Aorta (tissue), 5 donors: Measurements from ENCODE around the gene SHISAL1. TPM values are rescaled to one million over a fixed set of nuclear protein-coding genes. Genes with fewer than 3 reads are reported as not detected.

Experiments
- ATAC-seq: fragments of 200-7000 bp; cut with Tn5 transposase; one replicate; pipeline ENCODE4 v1.9.1; 2022; ENCODE audit warnings: moderate library complexity; ENCODE audit not compliant: low FRiP score
- DNase-seq, 2 donors: peaks; one replicate each; pipeline ENCODE4 v3.0.0-alpha.2; 2020
- H3K27ac ChIP-seq, 2 donors: one replicate each; pipeline ENCODE4 v1.5.1; 2013; ENCODE audit warnings: low read length in 2 of 2, mild to moderate bottlenecking in 2 of 2, moderate library complexity in 2 of 2, control low read depth in 1 of 2, inconsistent platforms in 1 of 2, low read depth in 1 of 2
- H3K27me3 ChIP-seq, 2 donors: one replicate each; pipeline ENCODE4 v1.6.1; 2013; ENCODE audit warnings: control low read depth in 1 of 2, low read length in 1 of 2, mild to moderate bottlenecking in 1 of 2, moderate library complexity in 1 of 2; ENCODE audit not compliant: insufficient read depth in 2 of 2, control insufficient read depth in 1 of 2
- H3K36me3 ChIP-seq, 2 donors: one replicate each; pipeline ENCODE4 v1.6.1; 2013; ENCODE audit warnings: control low read depth in 1 of 2, low read length in 1 of 2, mild to moderate bottlenecking in 1 of 2; ENCODE audit not compliant: insufficient read depth in 2 of 2, control insufficient read depth in 1 of 2
- H3K4me1 ChIP-seq, 2 donors: one replicate each; pipeline ENCODE4 v1.6.1; 2013; ENCODE audit warnings: low read length in 2 of 2, control low read depth in 1 of 2, mild to moderate bottlenecking in 1 of 2, moderate library complexity in 1 of 2; ENCODE audit not compliant: insufficient read depth in 2 of 2, control insufficient read depth in 1 of 2
- H3K4me3 ChIP-seq, 2 donors: one replicate each; pipeline ENCODE4 v1.5.1; 2013; ENCODE audit warnings: low read length in 2 of 2, control low read depth in 1 of 2, mild to moderate bottlenecking in 1 of 2
- H3K9me3 ChIP-seq: one replicate; pipeline ENCODE4 v1.6.1; 2013; ENCODE audit warnings: mild to moderate bottlenecking, low read length; ENCODE audit not compliant: control insufficient read depth
- WGBS, 2 donors: extraction: QIAGEN DNeasy Blood & Tissue Kit; methylation state at CpG; one replicate each; pipeline ENCODE4 v1.1.7; 2013; 5-methylcytosine and 5-hydroxymethylcytosine counted together
- intact Hi-C, 2 donors: fragments of 100-400 bp; cut with DNase I; formaldehyde crosslinking; loops; one replicate each; pipeline versions ENCODE4 v1.14.2 to v1.15.0; 2022
- polyA plus RNA-seq, 2 donors: library from polyadenylated mRNA; stranded (reverse); fragments of 200-250 nt; gene quantifications; one replicate each; pipeline ENCODE4 v1.2.3, GENCODE V29; 2013
- total RNA-seq, 2 donors: library from RNA; stranded (reverse); fragmentation: NEBNext Ultra II Directional; extraction: Animal tissue kit (Norgen Biotek cat#: 25700); gene quantifications; one replicate each; pipeline ENCODE4 v1.2.1, GENCODE V29; 2021
- donor health status: healthy with polysubstance abuse.
- donor health status: Bipolar disorder and iron deficiency.
- donor health status: DM: no; HTN: no; CAD: no.
- donor health status: DM: no; HTN: no; CAD: no.
- donor health status: DM: yes; HTN: yes; CAD: no.

Gene SHISAL1
- total and polyA plus RNA-seq, 4 donors = 0.25 to 3.5 (median 1.7) TPM

DNA sequence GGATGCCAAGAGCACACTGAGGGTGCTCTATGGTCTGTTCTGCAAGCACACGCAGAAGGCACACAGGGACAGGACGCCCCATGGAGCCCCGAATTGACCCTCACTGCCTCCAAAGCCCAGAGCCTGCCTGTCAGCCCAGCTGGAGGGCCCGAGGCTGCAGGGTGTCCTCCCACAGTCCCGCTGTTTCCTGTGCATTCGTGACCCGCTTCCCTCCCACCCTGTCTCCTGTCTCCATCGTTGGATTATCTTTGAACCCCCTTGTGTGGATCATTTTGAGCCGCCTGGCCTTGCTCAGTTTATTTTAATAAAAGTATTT lies 106.5 kb downstream of the SHISAL1 start:
- H3K9me3 ChIP-seq = no peaks in the 10 kb centered on the region
- H3K27me3 ChIP-seq = no peaks in the 10 kb centered on the region
- H3K4me3 ChIP-seq = no peak overlapping the region
- no peak for ATAC-seq
- no peak for DNase-seq
- no peaks in the 10 kb centered on the region for H3K4me1 ChIP-seq
- no peak overlapping the region for H3K27ac ChIP-seq
- no peaks in the 10 kb centered on the region for H3K36me3 ChIP-seq
- intact Hi-C loops = no loop called here
- WGBS, 2 donors = 92 to 96% methylated on average over 9 of the region's 9 CpGs

DNA sequence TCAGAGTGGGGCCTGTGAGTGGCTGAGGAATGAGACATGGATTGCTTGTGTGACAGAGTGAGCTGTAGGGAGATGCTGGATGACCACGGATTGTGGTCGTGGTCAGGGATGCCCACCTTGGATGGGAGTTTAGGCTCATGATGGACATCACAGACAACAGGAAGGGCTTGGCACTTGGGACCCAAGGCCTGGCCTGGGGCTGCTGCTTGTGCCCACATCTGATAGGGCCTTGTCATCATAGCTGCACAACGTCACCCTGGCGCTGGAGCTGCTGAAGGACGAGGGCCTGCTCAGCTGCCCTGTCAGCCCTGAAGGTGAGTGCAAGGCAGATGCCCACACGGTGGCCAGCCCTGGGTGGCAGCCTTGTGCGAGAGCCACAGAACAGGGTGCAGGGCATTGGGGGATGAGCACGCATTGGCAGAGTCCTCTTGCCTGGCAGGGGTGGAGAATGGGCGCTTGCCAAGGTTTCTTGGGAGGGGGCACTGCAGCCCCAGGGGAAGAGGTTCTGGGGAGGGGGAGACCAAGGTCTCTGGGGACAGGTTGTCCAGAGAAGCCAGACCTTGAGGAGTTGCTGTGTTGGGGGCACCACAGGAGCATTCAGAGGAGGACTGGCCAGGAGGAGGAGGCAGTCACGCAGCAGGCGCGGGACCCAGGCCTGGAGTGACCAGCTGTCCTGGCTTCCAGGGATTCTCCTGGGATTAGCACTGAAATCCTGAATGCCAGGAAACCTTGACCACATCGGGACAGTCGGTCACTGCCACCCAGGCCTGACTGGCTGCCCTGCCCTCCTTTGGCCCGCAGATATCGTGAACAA lies 107.0 kb downstream of the SHISAL1 start:
- 92 to 99% methylated on average over 16 of the region's 16 CpGs for WGBS, 2 donors
- Histone ChIP-seq H3K9me3 (no peaks in the 10 kb centered on the region), H3K27ac (no peak overlapping the region), H3K4me3 (no peak overlapping the region), H3K4me1 (no peaks in the 10 kb centered on the region), H3K36me3 (no peaks in the 10 kb centered on the region), H3K27me3 (no peaks in the 10 kb centered on the region)
- DNase-seq (peak in 1 of 2 donors; percentile 58), ATAC-seq (no peak)
- intact Hi-C loops = no loop called here

DNA sequence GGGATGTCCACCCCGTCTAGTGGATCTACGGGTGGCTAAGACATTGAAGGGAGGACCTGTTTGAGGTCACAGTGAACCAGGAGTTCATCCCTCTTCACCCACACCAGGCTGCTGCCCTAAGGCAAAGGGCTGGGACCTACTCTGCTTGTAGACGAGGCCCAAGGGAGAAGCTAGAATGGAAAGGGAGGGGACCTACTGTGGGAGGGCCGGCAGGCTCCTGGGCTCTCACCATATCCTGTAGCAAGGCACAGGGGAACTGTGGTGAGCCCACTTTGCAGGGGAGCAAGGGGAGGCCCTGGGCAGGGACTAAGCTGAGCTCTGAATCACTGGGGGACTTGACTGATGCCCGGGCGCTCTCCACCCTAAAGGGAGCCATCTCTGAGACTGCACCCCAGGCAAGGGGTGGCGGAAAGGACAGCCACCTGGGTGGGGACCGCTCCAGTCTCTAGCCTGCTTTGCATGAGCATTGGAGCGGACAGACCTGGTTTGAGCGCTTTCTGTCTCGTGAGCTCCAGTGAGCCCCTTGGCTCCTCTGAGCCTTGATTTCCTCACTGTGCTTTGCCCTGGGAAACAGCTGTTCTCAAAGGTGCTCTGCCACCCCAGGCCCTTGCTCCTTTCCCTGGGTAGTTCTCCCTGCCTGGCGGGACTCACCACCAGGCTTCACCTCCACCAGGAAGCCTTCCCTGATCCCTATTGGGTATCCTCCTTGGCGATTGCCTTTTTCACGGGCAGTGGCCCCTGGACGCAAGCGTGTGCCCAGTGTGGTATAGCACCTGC lies 107.8 kb downstream of the SHISAL1 start:
- DNase-seq (no peak), ATAC-seq (no peak)
- Histone ChIP-seq H3K9me3 (no peaks in the 10 kb centered on the region), H3K4me3 (no peak overlapping the region), H3K36me3 (no peaks in the 10 kb centered on the region), H3K27me3 (no peaks in the 10 kb centered on the region), H3K4me1 (no peaks in the 10 kb centered on the region), H3K27ac (no peak overlapping the region)
- 92 to 95% methylated on average over 16 of the region's 16 CpGs for WGBS, 2 donors
- intact Hi-C loops = no loop called here

DNA sequence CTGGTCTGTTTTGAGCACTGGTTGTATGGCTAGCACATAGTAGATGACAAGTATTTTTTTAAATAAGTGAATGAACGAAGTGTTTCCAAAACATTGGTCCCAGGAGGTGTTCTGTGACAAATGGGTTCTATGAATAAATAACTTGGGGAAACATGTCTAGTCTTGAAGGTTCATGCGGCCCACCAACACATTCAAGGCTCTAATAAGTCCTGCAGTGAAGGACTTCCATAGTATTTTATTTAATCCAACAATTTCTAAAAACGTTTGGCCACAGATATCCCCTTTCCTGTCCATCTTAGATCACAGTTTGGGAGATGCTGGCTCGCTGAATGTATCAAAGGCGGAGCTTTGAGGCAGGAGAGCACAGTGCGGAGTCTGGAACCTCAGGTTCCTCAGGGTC lies 109.5 kb downstream of the SHISAL1 start:
- WGBS, 2 donors = 58 to 77% methylated on average over 6 of the region's 6 CpGs
- Histone ChIP-seq H3K27me3 (no peaks in the 10 kb centered on the region), H3K27ac (no peak overlapping the region)

DNA sequence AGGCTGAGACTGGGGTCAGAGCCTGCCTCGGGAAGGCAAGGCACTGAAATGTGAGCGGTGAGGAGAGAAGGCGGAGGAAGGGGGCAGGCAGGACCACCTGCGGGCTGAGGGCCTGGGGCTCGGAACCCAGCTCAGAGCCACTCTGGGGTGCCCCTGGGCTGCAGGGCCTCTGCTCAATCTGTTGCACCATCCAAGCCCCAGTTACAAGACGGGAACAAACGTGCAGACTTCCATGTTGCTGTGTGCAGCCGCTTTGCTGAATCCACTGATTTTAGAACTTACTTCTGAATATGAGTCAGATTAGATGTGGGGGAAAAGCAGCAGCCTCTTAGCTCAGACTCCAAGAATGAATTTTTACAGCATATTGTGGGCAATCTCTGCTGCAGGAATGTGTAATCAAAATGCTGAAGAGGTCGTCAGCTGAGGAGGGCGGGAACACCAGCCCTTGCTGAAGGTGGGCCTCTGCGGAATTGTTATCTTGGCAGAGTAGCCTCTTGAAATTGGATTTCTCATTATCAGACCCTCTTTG lies 110.4 kb downstream of the SHISAL1 start:
- DNase-seq (peak in 1 of 2 donors; percentile 39), ATAC-seq (no peak)
- 43 to 51% methylated on average over 11 of the region's 11 CpGs for WGBS, 2 donors

More for the DNA sequence above, 109.5 kb downstream of the SHISAL1 start:
- Histone ChIP-seq H3K36me3 (no peaks in the 10 kb centered on the region), H3K4me1 (no peaks in the 10 kb centered on the region), H3K9me3 (no peaks in the 10 kb centered on the region), H3K4me3 (no peak overlapping the region)
- ATAC-seq = no peak
- no peak for DNase-seq
- intact Hi-C loops = no loop called here

DNA sequence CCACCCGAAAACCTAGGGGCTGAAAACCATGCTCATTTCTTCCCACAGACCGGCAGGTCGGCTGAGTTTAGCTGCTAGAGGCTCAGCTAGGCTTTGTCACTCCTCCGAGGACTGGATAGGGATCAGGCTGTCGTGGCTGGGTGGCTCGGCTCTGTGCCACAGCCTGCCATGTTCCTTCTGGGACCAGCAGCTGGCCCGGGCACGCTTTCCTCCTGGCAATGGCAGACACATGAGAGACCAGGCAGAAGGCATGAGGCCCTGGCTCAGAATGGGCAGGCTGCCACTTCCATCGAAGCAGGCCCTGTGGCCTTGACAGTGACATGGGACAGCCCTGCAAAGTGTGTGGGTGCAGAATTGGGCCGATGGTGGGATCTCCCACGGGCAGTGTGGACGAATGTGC lies 111.1 kb downstream of the SHISAL1 start:
- no peak for ATAC-seq
- WGBS, 2 donors = 30 to 35% methylated on average over 12 of the region's 12 CpGs

More for the DNA sequence above, 110.4 kb downstream of the SHISAL1 start:
- Histone ChIP-seq H3K9me3 (no peaks in the 10 kb centered on the region), H3K27me3 (no peaks in the 10 kb centered on the region), H3K4me1 (no peaks in the 10 kb centered on the region), H3K27ac (no peak overlapping the region), H3K4me3 (no peak overlapping the region), H3K36me3 (no peaks in the 10 kb centered on the region)
- intact Hi-C loops = no loop called here

DNA sequence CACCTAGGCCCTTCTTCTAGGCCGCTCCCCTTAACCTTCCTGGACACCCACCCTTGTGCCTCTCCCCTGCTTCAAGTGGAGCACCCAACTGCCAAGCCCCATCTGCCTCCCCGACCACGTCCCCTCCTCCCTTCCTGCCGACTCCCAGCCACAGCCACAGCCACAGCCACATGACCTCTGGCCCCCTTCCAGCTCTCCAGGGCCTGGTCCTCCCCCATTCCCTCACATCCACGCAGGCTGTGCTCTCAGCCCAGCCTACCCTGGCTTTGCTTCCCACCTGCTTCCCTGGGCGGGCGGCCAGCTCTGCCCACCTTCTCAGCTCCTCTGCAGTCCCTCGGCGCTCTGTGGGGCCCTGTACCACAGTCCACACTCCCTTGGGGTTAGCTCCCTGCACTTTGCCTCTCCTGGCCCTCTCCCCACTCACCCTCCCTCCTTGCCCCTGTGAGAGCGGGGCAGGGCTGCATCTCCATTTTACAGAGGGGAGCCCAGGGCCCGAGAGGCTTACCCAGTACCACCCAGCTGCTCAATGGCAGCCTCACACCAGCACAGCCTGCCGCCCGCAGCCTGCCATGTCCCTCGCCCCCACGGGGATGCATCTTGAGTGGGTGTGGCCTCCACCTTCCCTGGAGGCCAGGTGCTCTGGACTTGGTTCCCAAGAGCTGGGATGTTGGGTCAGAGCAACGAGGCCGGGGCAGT lies 111.7 kb downstream of the SHISAL1 start:
- 90 to 92% methylated on average over 17 of the region's 17 CpGs for WGBS, 2 donors

More for the DNA sequence above, 111.1 kb downstream of the SHISAL1 start:
- intact Hi-C loops = no loop called here
- Histone ChIP-seq H3K9me3 (no peaks in the 10 kb centered on the region), H3K27me3 (no peaks in the 10 kb centered on the region), H3K4me3 (no peak overlapping the region), H3K4me1 (no peaks in the 10 kb centered on the region), H3K27ac (no peak overlapping the region), H3K36me3 (no peaks in the 10 kb centered on the region)
- peak; percentile 52 to 66 for DNase-seq

DNA sequence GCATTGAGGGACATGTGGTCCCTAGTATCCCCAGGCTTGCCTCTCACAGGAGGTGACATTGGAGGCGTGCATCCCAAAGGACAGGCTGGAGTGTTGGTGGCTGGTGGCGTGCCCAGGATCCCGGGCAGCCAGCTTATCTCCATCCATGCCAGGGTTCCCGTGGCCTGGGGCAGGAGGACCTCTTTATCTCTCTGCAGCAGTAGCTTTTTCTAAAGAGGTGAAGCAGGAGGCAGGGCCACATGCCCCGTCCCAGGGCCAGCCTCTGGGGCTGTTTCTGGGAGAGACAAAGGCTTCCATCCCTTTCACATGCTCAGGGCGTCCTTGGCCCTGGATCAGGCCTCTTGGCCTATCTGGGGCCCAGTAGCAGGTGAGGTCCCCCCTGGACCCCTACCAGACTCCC lies 112.3 kb downstream of the SHISAL1 start:
- WGBS, 2 donors = 88 to 91% methylated on average over 6 of the region's 6 CpGs
- Histone ChIP-seq H3K27me3 (no peaks in the 10 kb centered on the region), H3K4me1 (no peaks in the 10 kb centered on the region), H3K27ac (no peak overlapping the region), H3K4me3 (no peak overlapping the region), H3K36me3 (no peaks in the 10 kb centered on the region), H3K9me3 (no peaks in the 10 kb centered on the region)
- intact Hi-C loops = no loop called here
- ATAC-seq = no peak
- DNase-seq = no peak

More for the DNA sequence above, 111.7 kb downstream of the SHISAL1 start:
- H3K27ac ChIP-seq = no peak overlapping the region
- no peaks in the 10 kb centered on the region for H3K27me3 ChIP-seq
- H3K36me3 ChIP-seq = no peaks in the 10 kb centered on the region
- peak; percentile 50 to 57 for DNase-seq
- no peaks in the 10 kb centered on the region for H3K9me3 ChIP-seq
- intact Hi-C loops = no loop called here
- no peak for ATAC-seq
- H3K4me3 ChIP-seq = no peak overlapping the region
- H3K4me1 ChIP-seq = no peaks in the 10 kb centered on the region
